Nephron (organoid): Measurements from ENCODE around the gene ERGIC1.

Source experiments
- H3K27ac Mint-ChIP-seq, 3 experiments: 2 replicates each; pipeline ENCODE4 v1.8.0; 2020; ENCODE audit warnings: mixed read lengths in 3 of 3, mild to moderate bottlenecking in 2 of 3, moderate library complexity in 1 of 3
- H3K27me3 Mint-ChIP-seq: 2 replicates; pipeline ENCODE4 v1.8.0; 2021; ENCODE audit warnings: low read depth, mild to moderate bottlenecking, moderate library complexity, mixed read lengths
- H3K36me3 Mint-ChIP-seq: 2 replicates; pipeline ENCODE4 v1.8.0; 2020; ENCODE audit warnings: low read depth, mixed read lengths
- H3K4me1 Mint-ChIP-seq: 2 replicates; pipeline ENCODE4 v1.8.0; 2020; ENCODE audit warnings: mixed read lengths
- H3K4me3 Mint-ChIP-seq, 3 experiments: 2 replicates each; pipeline ENCODE4 v1.8.0; 2020; ENCODE audit warnings: mild to moderate bottlenecking in 3 of 3, mixed read lengths in 3 of 3, moderate library complexity in 2 of 3
- H3K9me3 Mint-ChIP-seq: 2 replicates; pipeline ENCODE4 v1.8.0; 2020; ENCODE audit warnings: mixed read lengths
- TF ChIP-seq, protein P1 (sequence below), 3 experiments: fragments of 200-600 bp; sonication (generic); IDR thresholded peaks; one replicate each; pipeline ENCODE4 v1.5.0; 2021; ENCODE audit warnings: antibody characterized with exemption in 3 of 3; ENCODE audit not compliant: unreplicated experiment in 3 of 3

Gene ERGIC1

DNA sequence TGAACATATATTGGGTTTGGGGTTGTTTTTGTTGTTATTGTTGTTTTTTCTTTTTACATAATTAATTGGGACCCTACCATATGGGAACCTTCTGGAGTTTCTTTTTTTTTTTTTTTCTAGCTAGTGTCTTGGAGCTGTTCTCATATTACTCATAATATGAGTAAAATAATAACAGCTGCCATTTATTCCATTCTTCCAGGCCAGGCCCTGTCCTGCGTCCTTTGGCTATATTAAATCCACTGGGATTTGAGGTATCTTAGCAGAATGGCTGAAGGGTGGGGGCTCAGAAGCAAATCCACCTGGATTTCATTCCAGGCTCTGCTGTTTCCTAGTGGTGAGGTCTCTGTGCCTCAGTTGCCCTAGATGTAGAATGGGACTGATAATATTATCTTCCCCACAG, 77.9 kb downstream of the ERGIC1 start:
- H3K27ac Mint-ChIP-seq, result no peak overlapping the region
- peaks cover 27% of the 10 kb centered on the region for H3K4me1 Mint-ChIP-seq
- H3K9me3 Mint-ChIP-seq, result no peaks in the 10 kb centered on the region
- TF ChIP-seq, protein P1, sequence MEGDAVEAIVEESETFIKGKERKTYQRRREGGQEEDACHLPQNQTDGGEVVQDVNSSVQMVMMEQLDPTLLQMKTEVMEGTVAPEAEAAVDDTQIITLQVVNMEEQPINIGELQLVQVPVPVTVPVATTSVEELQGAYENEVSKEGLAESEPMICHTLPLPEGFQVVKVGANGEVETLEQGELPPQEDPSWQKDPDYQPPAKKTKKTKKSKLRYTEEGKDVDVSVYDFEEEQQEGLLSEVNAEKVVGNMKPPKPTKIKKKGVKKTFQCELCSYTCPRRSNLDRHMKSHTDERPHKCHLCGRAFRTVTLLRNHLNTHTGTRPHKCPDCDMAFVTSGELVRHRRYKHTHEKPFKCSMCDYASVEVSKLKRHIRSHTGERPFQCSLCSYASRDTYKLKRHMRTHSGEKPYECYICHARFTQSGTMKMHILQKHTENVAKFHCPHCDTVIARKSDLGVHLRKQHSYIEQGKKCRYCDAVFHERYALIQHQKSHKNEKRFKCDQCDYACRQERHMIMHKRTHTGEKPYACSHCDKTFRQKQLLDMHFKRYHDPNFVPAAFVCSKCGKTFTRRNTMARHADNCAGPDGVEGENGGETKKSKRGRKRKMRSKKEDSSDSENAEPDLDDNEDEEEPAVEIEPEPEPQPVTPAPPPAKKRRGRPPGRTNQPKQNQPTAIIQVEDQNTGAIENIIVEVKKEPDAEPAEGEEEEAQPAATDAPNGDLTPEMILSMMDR (IDR thresholded peaks at IDR 0.05; ENCODE audit: unreplicated experiment in 3 of 3), result no peak
- H3K27me3 Mint-ChIP-seq, result no peaks in the 10 kb centered on the region
- H3K4me3 Mint-ChIP-seq, result no peak overlapping the region
- H3K36me3 Mint-ChIP-seq, result peaks cover 36% of the 10 kb centered on the region

DNA sequence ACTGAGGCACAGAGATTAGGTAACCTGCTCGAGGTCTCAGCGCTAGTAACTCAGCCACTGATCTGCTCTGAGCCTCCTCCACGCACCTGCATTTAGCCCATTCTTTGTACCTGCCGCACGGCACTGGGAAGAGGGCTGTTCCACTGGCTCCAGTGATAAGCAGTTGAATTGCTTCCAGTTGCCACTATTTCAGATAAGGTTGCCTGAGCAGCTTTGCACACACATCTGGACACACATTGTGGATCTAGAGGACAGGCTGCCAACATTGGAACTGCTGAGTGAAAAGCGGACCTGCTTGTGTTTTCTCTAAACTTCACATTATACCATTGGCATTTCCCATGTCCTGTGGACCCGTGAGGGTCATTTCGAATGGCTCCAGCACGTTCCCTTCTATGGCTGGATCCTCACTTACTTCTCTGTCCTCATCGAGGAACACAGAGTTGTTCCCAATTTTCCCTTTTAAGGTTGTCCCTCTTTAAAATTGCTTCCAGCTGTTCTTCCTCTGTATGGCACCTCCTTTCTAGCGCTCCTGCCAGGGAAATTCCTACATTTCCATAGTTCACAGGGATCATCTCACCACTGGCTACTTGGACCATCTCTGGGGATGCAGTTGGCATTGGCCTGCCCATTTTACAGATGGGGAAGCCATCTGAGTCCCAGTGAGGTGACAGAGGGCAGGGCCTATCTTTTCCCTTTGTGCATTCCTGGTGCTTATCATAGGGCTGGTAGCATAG, 79.2 kb downstream of the ERGIC1 start:
- Mint-ChIP-seq H3K27ac (no peak overlapping the region), H3K27me3 (no peaks in the 10 kb centered on the region), H3K36me3 (peaks cover 44% of the 10 kb centered on the region), H3K4me1 (peaks cover 30% of the 10 kb centered on the region), H3K9me3 (no peaks in the 10 kb centered on the region), H3K4me3 (no peak overlapping the region)
- TF ChIP-seq, protein P1 (IDR thresholded peaks at IDR 0.05; ENCODE audit: unreplicated experiment in 3 of 3), result no peak

DNA sequence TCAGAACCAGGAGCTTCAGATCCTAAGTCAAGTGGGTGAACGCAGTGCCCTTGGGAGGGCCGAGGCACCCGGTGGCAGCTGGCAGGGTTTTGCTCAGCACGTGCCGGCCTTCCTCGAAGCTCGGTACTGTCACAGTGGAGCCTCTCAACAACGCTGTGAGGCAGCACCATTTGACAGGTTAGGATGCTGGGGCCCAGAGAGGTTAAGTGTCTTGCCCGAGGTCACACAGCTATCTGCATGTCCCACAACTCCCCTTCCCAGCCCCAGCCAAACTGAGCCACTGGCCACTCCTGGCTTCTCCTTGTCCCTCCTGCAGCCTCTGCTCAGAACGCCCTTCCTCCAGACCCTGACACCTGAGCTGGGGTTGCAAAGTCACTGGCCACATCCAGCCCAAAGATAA, 81.5 kb downstream of the ERGIC1 start:
- no peaks in the 10 kb centered on the region for H3K9me3 Mint-ChIP-seq
- no peak overlapping the region for H3K27ac Mint-ChIP-seq
- TF ChIP-seq, protein P1 (IDR thresholded peaks at IDR 0.05; ENCODE audit: unreplicated experiment in 3 of 3), result no peak
- H3K4me1 Mint-ChIP-seq, result peaks cover 29% of the 10 kb centered on the region
- H3K4me3 Mint-ChIP-seq, result no peak overlapping the region
- H3K36me3 Mint-ChIP-seq, result peaks cover 43% of the 10 kb centered on the region
- H3K27me3 Mint-ChIP-seq, result no peaks in the 10 kb centered on the region

DNA sequence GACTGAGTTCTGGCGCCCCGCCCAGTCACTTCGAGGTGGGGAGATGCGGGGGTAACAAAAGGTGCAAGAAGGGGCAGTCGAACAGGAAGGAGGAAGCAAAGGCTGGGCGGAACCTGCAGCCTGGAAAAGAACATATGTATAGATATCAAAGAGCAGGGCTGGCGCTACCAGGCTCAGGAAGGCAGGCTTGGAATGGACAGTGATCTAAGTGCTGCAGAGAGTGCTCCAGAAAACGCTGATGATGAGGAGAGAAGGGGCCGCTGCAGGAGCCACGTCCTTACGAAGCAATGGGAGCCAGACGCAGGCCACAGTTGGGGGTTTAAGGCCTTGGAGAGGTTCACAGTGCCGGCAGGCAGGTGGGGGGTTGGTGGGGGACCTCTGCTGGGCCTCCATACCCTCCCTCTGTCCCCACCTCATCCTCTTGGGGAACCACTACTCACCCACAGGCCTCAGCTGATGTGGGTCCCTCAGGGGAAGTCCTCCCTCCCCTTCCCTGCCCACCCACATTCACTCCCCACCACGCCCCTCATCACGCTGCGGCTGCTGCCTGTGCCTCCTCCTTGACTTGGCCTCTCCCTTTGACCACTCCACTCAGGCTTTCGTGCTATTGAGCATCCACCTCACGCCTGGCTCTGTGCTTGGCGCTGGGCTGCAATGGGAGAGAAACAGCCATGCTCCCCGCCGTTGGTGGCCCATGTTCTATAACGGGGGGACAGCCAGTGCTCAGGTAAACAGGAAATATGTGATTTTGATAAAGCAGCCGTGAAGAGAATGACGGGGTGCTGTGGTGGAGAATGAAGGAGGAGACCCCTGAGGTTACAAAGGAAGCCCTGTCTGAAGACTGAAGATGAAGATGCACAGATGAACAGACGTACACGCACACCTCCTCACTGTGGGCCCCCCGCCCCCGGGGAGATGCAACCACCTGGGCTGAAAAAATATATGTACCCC, 84.6 kb downstream of the ERGIC1 start:
- H3K27ac Mint-ChIP-seq, result no peak overlapping the region
- peaks cover 41% of the 10 kb centered on the region for H3K36me3 Mint-ChIP-seq
- no peaks in the 10 kb centered on the region for H3K27me3 Mint-ChIP-seq
- no peak overlapping the region for H3K4me3 Mint-ChIP-seq
- TF ChIP-seq, protein P1 (IDR thresholded peaks at IDR 0.05; ENCODE audit: unreplicated experiment in 3 of 3), result no peak
- peaks cover 30% of the 10 kb centered on the region for H3K4me1 Mint-ChIP-seq
- no peaks in the 10 kb centered on the region for H3K9me3 Mint-ChIP-seq

DNA sequence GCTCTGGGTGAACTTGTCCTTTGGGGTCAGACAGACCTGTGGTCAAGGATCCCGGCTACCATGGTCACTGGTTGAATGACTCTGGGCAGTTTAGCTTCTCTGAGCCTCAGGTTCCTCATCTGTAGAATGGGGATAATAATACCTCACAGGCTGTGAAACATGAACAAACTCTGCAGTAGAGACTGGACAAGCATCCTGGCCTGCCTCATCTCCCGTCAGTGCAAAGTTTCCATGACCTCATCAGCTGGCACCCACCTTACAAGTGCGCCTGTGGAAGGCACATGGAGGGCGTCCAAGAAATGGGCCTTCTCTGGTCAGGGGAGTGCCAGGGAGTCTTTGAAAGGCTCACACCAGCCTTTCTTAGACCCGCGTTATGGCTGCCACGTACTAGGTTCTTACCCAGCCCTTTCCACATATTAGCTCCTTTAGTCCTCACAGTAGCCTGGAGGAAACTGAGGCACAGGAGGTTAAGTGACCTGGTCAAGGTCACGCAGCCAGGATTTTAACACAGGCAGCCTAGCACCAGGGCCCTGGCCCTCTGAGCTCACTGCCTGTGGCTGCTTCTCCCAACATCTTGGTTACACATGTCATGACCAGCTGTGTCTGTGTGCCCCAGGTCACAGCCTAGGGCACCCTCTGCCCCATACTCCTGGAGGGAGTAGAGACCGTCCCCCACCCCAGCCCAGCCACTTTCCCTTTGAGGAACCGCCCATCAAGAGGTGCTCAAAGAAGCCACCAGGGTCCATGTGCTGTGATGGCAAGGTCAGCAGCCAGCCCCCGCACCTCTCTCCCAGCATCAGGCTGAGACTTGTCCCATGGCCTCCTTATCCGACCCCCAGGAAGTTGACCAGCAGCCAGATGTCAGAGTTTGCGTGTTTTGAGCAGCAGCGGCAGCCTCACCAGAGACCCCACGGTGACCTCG, 85.7 kb downstream of the ERGIC1 start:
- H3K4me1 Mint-ChIP-seq, result peaks cover 30% of the 10 kb centered on the region
- H3K27me3 Mint-ChIP-seq, result no peaks in the 10 kb centered on the region
- H3K27ac Mint-ChIP-seq, result peak overlapping the region in 2 of 3 experiments; percentile 43 to 58
- peaks cover 37% of the 10 kb centered on the region for H3K36me3 Mint-ChIP-seq
- H3K9me3 Mint-ChIP-seq, result no peaks in the 10 kb centered on the region
- no peak overlapping the region for H3K4me3 Mint-ChIP-seq
- TF ChIP-seq, protein P1 (IDR thresholded peaks at IDR 0.05; ENCODE audit: unreplicated experiment in 3 of 3), result no peak
